Measurements from ENCODE around the gene GNGT2. TPM values are rescaled to one million over a fixed set of nuclear protein-coding genes. Genes with fewer than 3 reads are reported as not detected.

The GNGT2 gene
- total RNA-seq, 1 donor from 2014 or later = not detected

GRCh38 chr17:49204516-49204915, 5.9 kb downstream of the GNGT2 start:
- Histone ChIP-seq H3K27ac (ENCODE audit: low read depth, low read length) (no peak overlapping the region), H3K4me1 (ENCODE audit: insufficient read depth, low read length) (peaks cover 17% of the 10 kb centered on the region), H2AFZ (ENCODE audit: low read depth, low read length) (no peak overlapping the region), H3K9ac (ENCODE audit: low read length) (no peak overlapping the region), H3K9me3 (ENCODE audit: insufficient read depth, low read depth, low read length) (no peaks in the 10 kb centered on the region), H3K36me3 (ENCODE audit: insufficient read depth, low read length) (no peaks in the 10 kb centered on the region), H3K4me2 (ENCODE audit: low read length) (no peak overlapping the region), H4K20me1 (ENCODE audit: insufficient read depth, low read length) (no peaks in the 10 kb centered on the region), H3K79me2 (ENCODE audit: insufficient read depth, low read length) (no peaks in the 10 kb centered on the region), H3K27me3 (ENCODE audit: insufficient read depth, low read length) (no peaks in the 10 kb centered on the region), H3K4me3 (ENCODE audit: insufficient read depth, low read depth, low read length) (no peak overlapping the region)
- peaks cover 22% of the 10 kb centered on the region for H3K27me3 Mint-ChIP-seq (ENCODE audit: low read depth, unreplicated experiment)
- no peaks in the 10 kb centered on the region for H3K36me3 Mint-ChIP-seq (ENCODE audit: low read depth, unreplicated experiment)
- peaks cover 6% of the 10 kb centered on the region for H3K4me1 Mint-ChIP-seq (ENCODE audit: low read depth, unreplicated experiment)
- no peak overlapping the region for H3K27ac Mint-ChIP-seq (ENCODE audit: unreplicated experiment)
- peaks cover 11% of the 10 kb centered on the region for H3K9me3 Mint-ChIP-seq (ENCODE audit: unreplicated experiment)
- no peak for TF ChIP-seq CTCF (IDR thresholded peaks at IDR 0.05; ENCODE audit: insufficient read depth, low read depth, low read length)
- no peak for TF ChIP-seq EZH2 (IDR thresholded peaks at IDR 0.05; ENCODE audit: insufficient read depth, low read length)
- H3K4me3 Mint-ChIP-seq (ENCODE audit: unreplicated experiment) = no peak overlapping the region
- FAIRE-seq (no peak), DNase-seq (ENCODE audit: low read depth) (no peak)

GRCh38 chr17:49203796-49204195, 6.6 kb downstream of the GNGT2 start:
- no peak for TF ChIP-seq CTCF (IDR thresholded peaks at IDR 0.05; ENCODE audit: insufficient read depth, low read depth, low read length)
- no peak for TF ChIP-seq EZH2 (IDR thresholded peaks at IDR 0.05; ENCODE audit: insufficient read depth, low read length)
- no peaks in the 10 kb centered on the region for H3K9me3 ChIP-seq (ENCODE audit: insufficient read depth, low read depth, low read length)
- no peak for DNase-seq (ENCODE audit: low read depth)
- H3K4me3 ChIP-seq (ENCODE audit: insufficient read depth, low read depth, low read length) = no peak overlapping the region
- H3K27ac Mint-ChIP-seq (ENCODE audit: unreplicated experiment) = no peak overlapping the region
- H3K36me3 Mint-ChIP-seq (ENCODE audit: low read depth, unreplicated experiment) = no peaks in the 10 kb centered on the region
- H3K4me1 ChIP-seq (ENCODE audit: insufficient read depth, low read length) = peaks cover 10% of the 10 kb centered on the region
- peaks cover 6% of the 10 kb centered on the region for H3K4me1 Mint-ChIP-seq (ENCODE audit: low read depth, unreplicated experiment)
- H3K36me3 ChIP-seq (ENCODE audit: insufficient read depth, low read length) = no peaks in the 10 kb centered on the region
- H3K79me2 ChIP-seq (ENCODE audit: insufficient read depth, low read length) = no peaks in the 10 kb centered on the region
- no peaks in the 10 kb centered on the region for H3K27me3 ChIP-seq (ENCODE audit: insufficient read depth, low read length)
- H3K9ac ChIP-seq (ENCODE audit: low read length) = no peak overlapping the region
- peaks cover 11% of the 10 kb centered on the region for H3K9me3 Mint-ChIP-seq (ENCODE audit: unreplicated experiment)
- H4K20me1 ChIP-seq (ENCODE audit: insufficient read depth, low read length) = no peaks in the 10 kb centered on the region
- no peak overlapping the region for H3K4me2 ChIP-seq (ENCODE audit: low read length)
- no peak for FAIRE-seq
- no peak overlapping the region for H3K4me3 Mint-ChIP-seq (ENCODE audit: unreplicated experiment)
- H3K27ac ChIP-seq (ENCODE audit: low read depth, low read length) = no peak overlapping the region
- H3K27me3 Mint-ChIP-seq (ENCODE audit: low read depth, unreplicated experiment) = peaks cover 22% of the 10 kb centered on the region
- no peak overlapping the region for H2AFZ ChIP-seq (ENCODE audit: low read depth, low read length)

- Histone ChIP-seq H2AFZ (ENCODE audit: low read depth, low read length) (peak overlapping the region; percentile 32), H3K4me1 (ENCODE audit: insufficient read depth, low read length) (peaks cover 10% of the 10 kb centered on the region), H3K4me2 (ENCODE audit: low read length) (peak overlapping the region; percentile 47), H3K27me3 (ENCODE audit: insufficient read depth, low read length) (no peaks in the 10 kb centered on the region), H3K27ac (ENCODE audit: low read depth, low read length) (peak overlapping the region; percentile 23), H3K36me3 (ENCODE audit: insufficient read depth, low read length) (no peaks in the 10 kb centered on the region), H3K9ac (ENCODE audit: low read length) (no peak overlapping the region), H3K9me3 (ENCODE audit: insufficient read depth, low read depth, low read length) (no peaks in the 10 kb centered on the region), H3K4me3 (ENCODE audit: insufficient read depth, low read depth, low read length) (no peak overlapping the region), H4K20me1 (ENCODE audit: insufficient read depth, low read length) (no peaks in the 10 kb centered on the region), H3K79me2 (ENCODE audit: insufficient read depth, low read length) (no peaks in the 10 kb centered on the region)
- Mint-ChIP-seq H3K27me3 (ENCODE audit: low read depth, unreplicated experiment) (peaks cover 15% of the 10 kb centered on the region), H3K9me3 (ENCODE audit: unreplicated experiment) (peaks cover 11% of the 10 kb centered on the region), H3K27ac (ENCODE audit: unreplicated experiment) (no peak overlapping the region), H3K36me3 (ENCODE audit: low read depth, unreplicated experiment) (no peaks in the 10 kb centered on the region), H3K4me1 (ENCODE audit: low read depth, unreplicated experiment) (peaks cover 6% of the 10 kb centered on the region), H3K4me3 (ENCODE audit: unreplicated experiment) (no peak overlapping the region)
- FAIRE-seq (peak; percentile 47), DNase-seq (ENCODE audit: low read depth) (peak; percentile 90)
- TF ChIP-seq CTCF (IDR thresholded peaks at IDR 0.05; ENCODE audit: insufficient read depth, low read depth, low read length) (no peak), EZH2 (IDR thresholded peaks at IDR 0.05; ENCODE audit: insufficient read depth, low read length) (no peak)
Measured at GRCh38 chr17:49201481-49201927, 8.9 kb downstream of the GNGT2 start.

Measured in astrocyte (in vitro differentiated cells and primary cell).